D341Med (cell line): ENCODE measurements around the gene HSPA12A.

Experiments
- DNase-seq: peaks from one replicate; pipeline ENCODE4 v3.0.0; 2012; ENCODE audit warnings: low spot score

HSPA12A gene

DNA sequence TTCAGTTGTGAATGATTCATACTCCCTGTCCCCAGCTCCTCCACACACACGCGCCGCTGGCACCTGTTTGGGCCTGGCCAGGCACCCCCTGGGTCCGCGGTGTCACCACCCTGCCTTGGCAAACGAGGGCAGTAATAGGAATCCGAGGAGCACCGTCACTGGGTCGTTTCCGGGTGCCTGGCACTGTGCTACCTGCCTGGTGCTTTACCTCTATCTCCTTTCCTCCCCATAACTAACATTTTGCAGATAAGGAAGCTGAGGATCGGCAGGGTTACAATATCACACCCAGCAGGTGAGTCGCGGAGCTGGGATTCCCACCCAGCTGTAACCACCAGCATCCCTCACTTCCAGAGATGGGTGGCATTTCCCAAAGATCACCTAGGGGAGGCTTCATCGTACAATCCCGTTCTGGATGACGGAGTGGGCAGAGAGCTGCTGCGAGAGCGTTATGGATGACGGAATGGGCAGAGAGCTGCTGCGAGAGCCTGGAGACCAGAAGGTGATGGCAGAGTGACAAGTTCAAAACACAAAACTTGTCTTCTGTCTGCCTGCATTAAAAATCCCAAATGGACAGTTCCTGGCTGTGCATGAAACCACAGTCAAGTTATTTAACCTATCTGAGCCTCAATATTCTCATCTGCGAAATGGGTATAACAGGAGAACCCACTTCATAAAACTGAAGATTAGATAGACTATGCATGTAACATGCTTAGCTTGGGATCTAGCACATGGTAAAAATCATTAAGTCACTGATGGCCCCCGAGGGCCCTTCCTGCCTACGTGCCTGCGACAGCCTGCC lies 1.1 kb upstream of the HSPA12A start:
- no peak for DNase-seq

DNA sequence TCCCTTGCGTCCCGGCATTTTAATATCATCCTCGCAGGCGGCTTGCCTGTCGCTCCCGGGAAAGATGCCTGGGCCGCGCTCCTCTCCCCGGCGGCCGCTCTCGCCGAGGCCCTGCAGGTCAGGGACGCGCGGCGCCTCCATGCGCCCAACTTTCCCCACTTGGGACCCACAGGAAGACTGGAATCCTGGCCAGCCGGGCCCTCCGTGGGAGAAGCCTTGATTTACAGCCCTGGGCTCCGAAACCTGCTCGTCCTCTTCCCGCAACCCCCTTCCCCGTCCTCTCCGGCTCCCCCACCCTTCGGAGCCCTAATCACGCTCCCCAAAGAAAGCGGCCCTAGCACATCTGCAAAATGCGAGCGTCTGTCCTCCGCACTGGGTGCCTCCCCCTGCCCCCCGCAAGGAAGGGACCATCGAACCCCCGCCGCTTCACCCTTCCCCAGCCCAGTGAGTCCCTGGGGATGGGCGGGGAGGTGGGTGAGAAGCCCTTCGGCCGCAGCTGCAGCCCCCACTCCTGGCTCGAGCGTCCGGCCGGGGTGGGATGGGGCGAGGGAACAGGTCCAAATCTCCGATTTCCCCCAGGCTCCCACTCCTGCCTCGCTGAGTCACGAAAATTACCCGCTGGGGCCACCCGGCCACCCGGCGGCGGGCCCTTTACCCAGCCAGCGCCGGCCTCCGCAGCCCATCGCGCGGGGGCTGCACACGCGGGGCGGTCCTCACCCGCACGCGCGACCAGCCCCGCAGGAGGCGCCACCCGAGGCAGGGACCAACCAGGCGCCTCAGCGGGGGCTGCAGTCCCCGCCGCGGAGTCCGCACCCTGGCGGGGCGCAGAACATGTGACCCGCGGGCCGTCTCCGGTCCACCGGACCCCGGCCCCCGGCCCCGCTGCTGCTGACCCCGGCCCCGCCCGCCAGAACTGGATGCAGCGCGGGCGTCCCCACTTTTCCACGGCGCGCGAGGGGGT lies 695 bp downstream of the HSPA12A start:
- peak; percentile 65 for DNase-seq

DNA sequence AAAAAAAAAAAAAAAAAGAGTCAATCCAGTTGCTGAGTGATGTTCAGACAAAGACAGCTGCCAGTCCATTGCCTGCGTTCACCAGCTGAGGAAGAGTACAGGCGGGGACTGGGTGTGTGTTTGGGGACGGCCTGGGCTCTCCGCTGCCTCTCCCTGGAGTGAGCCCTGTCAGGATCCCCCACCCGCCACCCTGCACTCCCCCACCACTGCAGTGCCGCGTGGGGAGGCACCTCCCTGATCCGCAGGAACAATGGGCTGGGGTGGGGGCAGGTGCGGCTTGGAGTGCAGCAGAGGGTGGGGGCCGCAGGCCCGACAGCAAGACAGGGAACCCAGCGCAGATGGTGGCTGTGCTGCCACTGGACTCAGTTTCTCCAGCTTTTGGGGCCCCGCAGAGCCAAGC lies 1.4 kb downstream of the HSPA12A start:
- DNase-seq: peak; percentile 53

DNA sequence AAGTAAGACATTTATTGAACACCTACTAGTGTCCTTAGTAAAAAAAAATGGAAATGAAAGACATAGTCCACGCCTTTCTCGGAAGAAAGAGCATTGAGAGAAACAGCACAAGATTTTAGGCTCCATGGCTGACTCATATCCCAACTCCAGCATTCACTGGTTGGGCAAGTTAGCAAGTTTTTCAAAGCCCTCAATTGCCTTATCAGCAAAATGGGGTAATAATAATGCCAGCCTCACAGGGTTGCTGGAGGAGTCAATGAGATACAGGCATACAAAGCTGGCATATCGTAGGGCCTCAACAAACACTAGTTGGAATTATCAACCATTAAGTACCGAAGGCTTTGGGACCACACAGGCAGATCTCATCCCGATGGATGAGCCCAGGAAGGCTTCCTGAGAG lies 4.0 kb downstream of the HSPA12A start:
- DNase-seq: no peak

DNA sequence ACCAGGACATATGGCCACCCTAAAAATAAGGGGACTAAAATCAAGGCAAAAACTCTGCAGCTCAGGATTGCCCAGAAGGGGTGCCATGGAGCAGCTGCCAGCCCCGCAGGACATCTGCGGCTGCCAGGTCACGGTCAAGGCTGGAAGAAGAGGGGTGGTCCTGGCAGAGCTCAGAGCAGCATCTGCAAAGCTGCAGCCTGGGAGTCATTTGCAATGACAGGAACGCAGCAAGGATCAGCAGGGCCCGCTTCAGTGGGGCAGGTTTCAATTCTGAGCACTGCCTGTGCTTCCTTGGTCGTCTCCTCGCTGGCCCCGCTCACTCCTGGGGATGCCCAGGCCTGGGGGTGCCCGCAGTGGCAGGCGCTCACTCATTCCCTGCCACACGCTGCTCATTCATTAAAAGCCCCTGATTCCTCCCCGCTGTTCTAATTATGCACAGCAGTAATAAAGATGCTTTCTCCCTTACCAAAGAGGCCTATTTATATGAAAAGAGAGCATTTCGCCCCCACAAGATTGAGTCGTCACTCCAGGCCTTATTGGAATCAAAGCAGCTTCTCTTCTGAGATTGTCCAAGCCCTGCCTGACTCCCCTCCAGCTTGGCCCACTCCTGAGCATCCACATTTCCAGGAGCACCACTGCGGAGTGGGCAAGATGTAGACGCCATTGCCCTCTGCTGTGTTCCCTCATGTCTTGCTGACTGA lies 4.6 kb downstream of the HSPA12A start:
- no peak for DNase-seq

DNA sequence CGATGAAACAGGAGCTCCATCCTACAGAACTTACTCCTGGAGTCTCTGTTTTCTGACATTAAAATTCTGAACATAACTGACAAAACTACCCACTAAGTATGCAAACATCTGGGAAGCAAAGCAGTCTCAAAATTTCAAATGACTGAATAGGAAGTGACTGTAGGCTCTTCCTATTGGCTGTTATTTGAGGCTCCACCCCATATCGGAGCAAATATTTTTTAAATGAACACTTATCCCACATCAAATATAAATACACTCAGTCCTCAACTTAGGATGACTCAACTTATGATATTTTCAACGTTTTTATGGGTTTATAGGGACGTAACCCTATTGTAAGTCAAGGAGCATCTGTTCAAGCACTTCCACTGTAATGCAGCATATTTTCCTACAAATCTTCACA lies 8.8 kb downstream of the HSPA12A start:
- DNase-seq: no peak

DNA sequence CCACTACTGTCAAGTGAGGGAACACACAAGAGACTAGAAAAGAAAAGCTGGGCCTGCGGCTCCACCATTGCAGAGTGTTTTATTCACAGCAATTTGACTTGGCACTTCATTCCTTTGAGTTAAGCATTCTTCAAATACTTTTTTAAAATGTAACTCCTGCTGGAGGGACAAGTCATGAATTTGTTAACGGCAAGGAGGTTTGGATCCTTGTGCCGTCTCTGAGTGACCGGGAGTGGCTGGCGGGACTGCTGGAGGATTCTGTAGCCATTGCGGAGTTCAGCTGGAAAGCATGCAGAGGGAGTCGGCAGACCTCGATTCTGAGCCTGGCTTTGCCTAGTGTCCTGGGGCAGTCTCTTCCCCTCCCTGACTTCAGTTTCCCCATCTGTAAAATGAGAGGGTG lies 9.8 kb downstream of the HSPA12A start:
- no peak for DNase-seq

DNA sequence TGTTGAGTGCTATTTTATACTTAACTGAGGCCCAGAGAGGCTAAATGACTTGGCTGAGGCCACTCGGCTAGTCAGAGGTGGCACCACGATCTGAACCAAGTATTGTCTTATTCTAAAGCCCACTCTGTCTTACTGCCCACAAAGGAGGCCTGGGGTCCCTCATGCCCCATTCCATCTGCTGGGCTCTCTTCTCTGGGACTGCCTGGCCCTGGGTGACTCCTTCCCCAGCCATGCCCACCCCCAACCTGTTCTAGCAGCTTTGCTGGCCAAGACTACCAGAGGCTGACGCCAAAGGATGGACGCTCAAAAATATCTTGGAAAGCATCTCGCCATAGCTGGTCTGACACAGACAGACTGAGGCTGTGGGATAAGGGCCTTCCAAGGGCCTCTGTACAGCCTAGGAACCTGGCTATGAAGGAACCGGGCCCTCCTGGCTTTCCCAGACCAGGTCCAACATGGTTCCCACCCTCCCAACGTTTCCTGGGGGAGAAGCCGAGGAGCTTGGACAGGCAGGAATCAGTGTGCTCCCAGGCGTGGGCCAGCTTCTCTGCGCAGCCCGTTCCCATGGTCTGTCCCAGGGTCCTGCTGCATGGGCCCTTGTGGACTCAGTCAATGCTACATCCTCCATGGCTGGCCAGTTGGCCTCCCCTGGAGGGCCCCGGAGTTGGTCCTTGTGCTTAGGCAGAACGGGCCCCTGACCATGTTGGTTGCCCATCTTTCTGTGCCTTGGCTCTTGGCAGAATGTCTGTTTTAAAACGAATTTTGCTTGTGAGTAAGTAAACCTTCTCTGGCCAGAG lies 11.7 kb downstream of the HSPA12A start:
- no peak for DNase-seq

DNA sequence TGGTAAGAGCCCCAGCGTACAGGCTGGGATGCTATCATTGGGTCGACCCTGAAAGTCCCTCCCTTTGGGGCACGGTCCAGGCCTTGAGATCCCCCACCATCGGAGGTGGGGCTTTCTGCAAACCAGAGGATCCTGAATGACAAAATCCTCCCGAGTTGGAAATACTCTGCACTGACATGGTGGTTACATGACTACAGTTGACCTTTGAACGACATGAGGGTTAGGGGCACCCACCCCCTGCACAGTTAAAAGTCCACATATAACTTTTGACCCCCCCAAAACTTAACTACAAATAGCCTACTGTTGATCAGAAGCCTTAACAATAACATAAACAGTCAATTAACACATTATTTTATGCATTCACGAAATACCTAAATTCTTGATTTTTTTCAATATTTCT lies 13.1 kb downstream of the HSPA12A start:
- no peak for DNase-seq

DNA sequence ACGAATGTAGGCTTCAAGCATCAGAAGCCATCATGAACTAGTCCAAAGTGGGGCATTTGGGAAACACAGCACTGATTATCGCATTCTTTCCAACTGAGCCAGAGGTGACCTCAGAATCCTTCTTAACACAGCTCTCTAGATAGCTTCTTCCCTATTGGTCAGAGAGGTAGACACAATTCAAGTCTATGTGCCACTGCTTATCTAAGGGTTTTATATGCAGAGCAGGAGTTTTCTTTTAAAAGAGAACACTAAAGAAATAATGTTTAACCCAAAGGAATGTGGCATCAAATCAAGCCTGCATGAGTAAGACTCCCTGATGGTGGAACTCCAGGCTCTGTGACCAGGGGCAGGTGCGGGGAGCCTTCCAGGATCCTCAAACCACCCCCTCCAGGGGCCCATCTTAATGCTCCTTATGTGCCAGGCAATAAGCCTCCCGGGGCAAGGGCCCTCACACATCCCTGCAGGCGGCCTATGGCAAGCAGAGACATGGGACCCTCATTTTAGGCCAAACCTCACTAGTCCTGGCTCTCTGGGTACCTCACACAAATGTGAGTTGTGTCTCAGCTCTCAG lies 13.8 kb downstream of the HSPA12A start:
- DNase-seq: no peak

DNA sequence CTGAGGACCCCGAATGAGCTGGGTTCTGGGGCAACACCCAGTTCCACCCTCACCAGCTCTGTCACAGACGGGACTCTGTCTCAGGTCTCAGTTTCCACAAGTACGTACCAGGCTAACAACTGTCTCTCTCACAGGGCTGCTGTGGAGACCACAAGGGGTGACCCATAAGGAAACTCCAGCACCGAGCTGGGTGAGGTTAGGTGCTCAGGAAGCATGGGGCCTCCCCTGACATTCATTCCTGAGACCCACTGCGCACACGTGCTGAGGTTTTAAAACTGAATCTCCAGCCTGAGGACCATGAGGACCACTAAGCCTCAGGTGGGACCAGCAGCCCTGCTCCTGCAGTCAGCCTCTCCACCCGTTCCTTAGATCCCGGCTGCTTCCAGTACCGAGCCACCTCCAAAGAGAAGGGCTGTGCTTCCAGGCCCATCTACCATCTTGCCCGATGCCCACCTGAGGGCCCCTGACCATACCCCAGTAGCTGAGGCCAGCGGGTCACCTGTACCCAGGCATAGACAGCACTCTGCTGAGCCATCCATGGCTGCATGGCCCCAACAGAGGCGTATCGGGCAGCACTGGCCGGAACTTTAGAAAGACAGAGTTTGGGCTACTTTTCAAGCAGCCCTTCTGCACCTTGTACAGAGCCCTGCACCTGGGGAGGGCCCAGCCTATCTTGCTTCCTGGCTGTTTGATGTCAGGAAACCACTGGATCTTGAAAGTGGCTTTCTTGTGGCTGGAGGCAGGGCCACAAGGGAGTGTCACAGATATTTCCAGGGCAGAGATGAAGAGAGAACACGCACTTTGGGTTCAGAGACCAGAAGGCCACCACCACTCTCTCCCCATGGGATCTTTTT lies 18.7 kb downstream of the HSPA12A start:
- no peak for DNase-seq

DNA sequence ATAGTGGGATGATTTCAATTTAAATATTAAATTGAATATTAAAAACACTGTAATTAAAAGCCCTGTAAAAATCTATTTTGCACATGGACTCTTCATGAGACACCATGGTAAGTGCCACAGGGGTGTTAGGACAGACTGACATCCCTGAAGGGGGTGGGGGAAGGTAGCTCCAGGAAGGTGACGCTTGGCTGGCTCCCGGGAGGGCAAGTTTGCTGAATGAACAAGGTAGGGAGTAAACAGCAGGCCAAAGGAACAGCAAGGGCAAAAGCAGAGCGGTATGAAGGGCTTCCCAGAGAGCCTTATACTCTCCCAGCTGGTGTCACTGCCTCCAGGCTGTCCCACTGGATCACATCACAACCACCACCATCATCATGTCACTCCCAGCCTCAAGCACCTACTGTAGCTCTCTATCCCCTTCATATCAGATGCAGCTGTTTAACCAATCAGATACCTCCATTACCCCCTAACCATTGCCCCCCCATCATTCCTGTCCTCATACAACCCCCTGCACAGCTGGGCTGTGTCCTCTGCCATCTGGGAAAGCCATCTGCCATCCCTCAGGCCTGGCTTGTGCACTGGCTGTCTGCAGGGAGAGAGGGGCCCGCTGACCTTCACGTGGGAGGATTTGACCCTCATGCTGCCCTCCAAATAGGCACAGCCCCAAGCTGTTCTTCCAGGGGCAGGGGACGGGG lies 19.5 kb downstream of the HSPA12A start:
- peak; percentile 45 for DNase-seq

DNA sequence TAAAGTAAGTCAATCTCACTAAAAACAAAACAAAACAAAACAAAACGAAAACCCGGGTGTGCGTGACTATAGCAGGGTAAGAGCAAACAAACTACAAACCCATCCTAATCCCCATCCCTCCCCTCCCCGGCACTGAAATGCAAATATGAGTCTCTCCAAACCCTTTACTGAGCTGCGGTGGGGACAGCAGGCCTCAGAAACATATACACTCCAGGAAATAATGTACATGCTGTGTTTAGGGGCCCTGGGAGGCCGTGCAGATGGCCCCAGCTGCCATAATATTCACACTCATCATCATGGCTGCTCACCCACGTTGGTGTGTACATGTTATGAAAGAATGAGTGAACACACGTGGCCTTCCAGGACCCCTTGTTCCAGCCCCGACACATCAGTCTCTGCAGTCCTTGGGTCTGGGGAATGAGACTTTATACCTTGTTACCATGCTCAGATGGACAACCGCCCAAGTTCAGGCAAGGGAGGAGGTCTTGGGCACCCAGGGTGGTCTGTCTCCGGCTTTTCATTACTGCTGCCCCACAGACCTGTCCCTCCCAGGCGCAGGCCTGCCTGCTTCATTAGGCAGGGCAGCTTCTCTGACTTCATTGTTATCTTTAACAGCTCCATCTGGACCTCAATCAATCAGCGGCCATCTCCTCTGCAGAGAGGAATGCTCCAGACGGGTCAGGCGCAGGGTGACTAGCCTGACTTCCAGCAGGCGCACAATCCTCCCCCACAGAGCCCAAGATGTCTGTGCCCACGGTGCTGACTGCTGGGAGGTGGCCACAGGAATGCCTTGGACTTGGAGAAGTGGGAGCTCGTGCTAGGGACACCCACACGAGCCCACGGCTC lies 20.6 kb downstream of the HSPA12A start:
- no peak for DNase-seq

DNA sequence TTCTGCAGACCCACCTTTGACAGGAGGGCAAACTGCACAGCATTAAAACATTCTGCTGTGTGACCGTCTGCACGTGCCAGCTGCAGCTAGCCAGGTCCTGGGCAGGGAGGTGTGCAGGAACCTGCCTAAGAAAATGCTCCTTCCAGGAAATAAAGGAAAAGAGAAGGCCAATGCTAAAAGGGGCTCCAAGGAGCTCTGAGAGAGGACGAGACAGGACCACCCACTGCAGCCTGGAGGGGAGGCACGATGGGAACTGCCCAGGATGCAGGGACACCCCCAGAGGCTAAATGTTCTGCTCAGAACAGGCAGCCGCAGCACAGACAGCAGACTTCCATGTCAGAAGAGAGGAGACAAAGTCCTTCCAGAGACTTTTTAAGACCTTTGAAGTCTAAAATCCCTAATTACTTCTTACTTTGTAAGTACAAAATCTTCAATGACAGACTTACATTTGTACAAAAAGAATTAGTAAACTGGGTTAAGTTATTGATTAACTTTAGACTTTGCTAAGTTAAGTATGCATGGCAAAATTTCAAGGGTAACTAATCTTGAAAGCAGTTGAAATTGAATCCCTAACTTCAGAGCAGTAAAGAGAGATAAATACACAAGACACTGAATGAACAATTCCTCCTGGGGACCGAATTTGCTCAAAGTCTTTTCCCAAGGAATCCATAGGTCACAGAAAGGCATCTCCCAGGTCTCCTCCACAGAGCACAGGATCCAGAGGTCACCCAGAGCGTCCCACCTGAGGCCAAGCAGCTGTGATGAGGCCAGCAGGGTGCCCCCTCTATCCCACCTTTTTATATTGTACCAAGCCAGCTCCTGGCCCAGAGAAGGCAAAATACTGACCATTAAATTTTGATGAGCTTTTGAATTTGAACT lies 21.5 kb downstream of the HSPA12A start:
- DNase-seq: no peak

DNA sequence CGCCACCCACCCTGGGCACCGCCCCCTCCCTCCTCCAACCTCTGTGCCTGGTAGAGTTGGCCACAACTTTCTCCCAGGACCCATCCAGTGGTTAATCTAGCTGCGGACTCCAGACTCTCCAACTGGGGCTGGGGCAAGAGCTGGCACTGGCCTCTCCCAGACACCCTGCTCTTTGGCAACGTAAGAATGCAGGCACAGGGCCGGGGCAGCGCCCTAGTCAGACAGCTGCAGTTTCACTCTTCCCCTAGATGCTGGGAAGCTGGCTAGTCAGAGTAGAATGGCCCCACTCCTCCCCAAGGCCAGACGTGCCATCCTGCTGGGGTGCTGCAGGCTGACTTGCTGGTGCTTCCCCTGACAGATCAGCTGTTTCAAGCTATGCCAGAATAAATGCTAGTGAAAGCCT lies 22.1 kb downstream of the HSPA12A start:
- no peak for DNase-seq

DNA sequence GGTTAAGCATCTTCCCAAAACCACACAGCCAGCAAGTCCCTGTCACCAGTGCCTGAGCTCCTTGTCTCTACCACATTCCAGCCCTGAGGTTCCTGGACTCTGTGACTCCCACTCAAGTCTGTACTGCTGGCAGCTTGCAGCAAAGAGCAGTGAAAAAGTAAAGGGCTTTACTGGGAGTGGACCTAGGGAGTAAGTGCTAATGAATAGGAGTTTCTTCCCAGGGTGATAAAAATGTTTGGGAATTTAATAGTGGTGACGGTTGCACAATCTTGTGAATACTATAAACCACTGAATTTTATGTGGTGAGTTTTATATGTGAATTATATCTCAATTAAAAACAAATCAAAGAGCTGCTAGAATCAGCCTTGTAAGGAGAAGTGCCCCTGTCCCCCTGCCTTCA lies 22.6 kb downstream of the HSPA12A start:
- no peak for DNase-seq

DNA sequence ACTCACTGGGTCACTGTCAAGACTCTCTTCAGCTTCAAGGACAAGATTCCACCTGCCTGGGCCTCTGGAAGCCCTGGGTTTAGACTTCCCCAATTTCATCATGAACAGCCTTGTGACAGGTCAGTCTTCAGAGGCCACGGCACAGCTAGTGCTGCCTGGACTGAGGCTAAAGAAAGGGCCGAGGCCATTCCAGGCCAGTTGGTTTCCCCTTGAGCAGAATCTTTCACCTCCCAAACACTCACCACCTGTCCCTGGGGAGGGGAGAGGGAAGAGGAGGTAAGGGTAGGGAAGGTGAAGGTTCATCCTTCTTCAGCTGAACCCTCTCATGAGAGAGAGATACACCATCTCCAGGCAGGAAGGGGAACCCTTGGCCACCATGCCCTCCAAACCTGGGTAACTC lies 24.3 kb downstream of the HSPA12A start:
- no peak for DNase-seq

DNA sequence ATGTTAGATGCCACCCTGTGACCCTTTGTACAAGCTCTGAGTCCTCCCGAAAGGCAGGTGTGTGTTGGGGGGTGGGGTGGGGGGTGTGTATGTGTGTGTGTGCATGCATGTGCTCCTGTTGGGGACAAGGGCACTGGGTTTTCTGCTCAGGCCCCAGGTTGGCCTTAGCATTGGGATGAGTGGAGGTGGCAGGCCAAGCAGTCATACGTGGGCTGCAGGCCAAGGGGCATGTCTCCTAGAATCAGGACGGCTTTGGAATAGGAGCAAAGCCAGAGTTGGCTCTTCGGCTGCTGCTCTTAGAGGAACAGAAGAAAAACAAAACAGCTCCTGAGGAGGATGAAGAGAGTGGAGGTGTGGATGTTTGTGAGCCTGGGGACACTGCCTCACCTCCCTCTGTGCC lies 26.0 kb downstream of the HSPA12A start:
- no peak for DNase-seq
